Fibroblast of the aortic adventitia (primary cell): Measurements from ENCODE around the gene ZFAND2B. TPM values are rescaled to one million over a fixed set of nuclear protein-coding genes. Genes with fewer than 3 reads are reported as not detected.

ENCODE experiments used
- DNase-seq: peaks from one replicate; pipeline ENCODE4 v3.0.0-alpha.2; 2010; ENCODE audit warnings: low read depth
- H3K4me3 ChIP-seq: 2 replicates; pipeline ENCODE4 v1.5.1; 2011; ENCODE audit warnings: low read depth, mild to moderate bottlenecking, control low read depth, low read length, moderate library complexity
- total RNA-seq: library from RNA; depleted of rRNA; stranded (reverse); fragments of >200 nt; gene quantifications from 2 replicates; pipeline ENCODE4 v1.2.3, GENCODE V29; 2012; ENCODE audit warnings: low replicate concordance
- TF ChIP-seq, protein P1 (sequence below): IDR thresholded peaks from 2 replicates; pipeline ENCODE4 v1.5.1; 2011; ENCODE audit warnings: mild to moderate bottlenecking, low read length, control low read depth, inconsistent platforms; ENCODE audit not compliant: insufficient read depth

The ZFAND2B gene
- total RNA-seq, 1 donor, result 27.2 TPM

DNA sequence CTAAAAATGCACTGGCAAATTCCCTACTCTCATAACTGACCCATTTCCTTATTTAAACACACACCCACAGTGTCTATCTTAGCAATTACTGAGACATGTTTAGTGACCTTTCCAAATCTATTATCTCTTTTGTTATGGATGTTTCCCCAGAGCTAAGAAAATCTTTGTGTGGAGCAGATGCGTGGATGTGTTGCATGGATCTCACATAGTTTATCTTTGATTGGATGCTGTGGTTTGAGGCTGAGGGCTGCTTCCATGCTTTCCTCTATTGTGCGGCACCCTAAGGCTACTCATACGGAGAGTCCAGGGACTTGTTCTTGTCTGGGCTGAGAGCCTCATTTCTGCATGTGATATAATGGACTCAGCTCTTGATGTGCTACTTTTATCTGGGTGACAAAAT, 27.7 kb downstream of the ZFAND2B start:
- H3K4me3 ChIP-seq, result no peak overlapping the region
- no peak for DNase-seq
- TF ChIP-seq, protein P1, sequence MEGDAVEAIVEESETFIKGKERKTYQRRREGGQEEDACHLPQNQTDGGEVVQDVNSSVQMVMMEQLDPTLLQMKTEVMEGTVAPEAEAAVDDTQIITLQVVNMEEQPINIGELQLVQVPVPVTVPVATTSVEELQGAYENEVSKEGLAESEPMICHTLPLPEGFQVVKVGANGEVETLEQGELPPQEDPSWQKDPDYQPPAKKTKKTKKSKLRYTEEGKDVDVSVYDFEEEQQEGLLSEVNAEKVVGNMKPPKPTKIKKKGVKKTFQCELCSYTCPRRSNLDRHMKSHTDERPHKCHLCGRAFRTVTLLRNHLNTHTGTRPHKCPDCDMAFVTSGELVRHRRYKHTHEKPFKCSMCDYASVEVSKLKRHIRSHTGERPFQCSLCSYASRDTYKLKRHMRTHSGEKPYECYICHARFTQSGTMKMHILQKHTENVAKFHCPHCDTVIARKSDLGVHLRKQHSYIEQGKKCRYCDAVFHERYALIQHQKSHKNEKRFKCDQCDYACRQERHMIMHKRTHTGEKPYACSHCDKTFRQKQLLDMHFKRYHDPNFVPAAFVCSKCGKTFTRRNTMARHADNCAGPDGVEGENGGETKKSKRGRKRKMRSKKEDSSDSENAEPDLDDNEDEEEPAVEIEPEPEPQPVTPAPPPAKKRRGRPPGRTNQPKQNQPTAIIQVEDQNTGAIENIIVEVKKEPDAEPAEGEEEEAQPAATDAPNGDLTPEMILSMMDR, result no peak

DNA sequence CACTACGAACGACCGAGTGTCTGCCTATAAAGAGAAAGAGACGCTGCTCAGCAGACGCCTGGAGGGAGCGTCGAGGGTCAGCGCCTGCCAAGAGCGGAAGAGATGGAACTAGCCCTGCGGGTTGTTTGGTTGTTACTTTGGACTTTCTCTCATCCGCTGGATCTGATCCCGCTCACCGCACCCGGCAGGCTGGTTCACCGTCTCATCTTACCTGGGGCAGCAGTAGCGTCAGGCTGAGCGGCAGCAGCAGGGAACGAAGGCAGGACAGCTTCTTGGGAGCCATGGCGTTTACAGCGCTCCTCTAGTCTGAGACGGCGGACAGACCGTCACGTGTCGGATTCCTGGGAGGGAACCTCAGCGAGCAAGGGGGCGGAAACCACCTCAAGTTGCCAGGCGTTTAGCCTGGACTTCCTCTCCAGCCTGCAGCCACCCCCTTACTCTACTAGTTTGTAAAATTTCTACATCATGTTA, 36.7 kb downstream of the ZFAND2B start:
- peak; percentile 34 for DNase-seq
- TF ChIP-seq, protein P1, result no peak
- peak overlapping the region; percentile 49 for H3K4me3 ChIP-seq

DNA sequence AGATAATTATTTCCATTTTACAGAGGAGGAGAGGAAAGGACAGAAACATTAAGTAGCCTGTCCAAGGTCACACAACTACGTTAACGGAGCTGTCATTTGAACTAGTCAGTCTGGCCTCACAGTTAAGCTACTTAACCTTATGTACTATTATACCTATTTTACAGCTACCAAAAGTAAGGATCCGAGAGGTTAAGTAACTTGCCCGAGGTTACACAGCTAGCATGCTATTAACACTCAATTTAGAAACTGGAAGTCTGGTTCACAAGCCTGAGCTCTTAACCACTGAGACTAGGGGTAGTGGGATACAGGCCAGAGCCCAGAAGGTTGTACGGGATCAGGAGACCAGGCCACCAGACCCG, 38.2 kb downstream of the ZFAND2B start:
- TF ChIP-seq, protein P1, result no peak
- no peak for DNase-seq
- H3K4me3 ChIP-seq, result peak overlapping the region; percentile 98

DNA sequence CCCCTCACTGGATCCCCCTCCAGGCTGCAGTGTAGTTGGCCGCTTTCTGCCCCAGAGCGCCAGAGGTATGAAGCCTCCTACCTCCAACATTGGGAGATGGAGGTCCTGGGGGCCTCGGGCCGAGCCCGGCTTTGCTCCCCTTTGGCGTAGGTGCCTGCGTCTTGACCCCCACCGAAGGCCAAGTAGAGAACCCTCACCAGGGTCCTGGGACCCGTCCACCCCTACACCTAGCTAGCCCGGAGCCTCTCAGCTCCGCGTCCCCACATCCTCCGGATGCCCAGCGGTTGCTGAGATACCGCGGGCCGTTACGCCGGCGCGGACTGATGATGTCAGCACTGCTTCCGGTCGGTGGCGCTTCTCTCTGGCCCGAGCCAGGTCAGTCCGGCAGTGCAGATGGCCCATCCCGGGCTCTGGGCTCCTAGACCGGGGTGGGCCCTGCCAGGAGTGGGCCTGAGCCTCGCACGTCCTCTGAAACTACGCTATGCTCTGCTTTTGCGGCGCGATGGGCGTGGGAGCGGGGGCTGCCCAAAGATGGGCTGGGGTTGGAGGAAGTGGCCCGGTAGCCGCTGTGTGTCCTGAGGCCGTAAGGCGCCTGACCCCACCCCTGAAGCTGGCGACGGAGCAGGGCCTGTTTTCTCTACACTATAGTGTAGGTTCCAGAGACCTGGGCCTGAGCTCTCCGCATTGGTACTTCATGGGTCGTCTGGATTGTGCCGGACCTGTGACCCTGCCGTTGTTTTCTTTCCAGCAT, 38.7 kb downstream of the ZFAND2B start, which contains the start of the genes GLB1L and STK16:
Gene GLB1L, minus strand, starts transcription at position 297 of the 751 bp plus-strand sequence. CDS start 1,871 bp downstream, outside the sequence.
Gene STK16, plus strand, starts transcription at position 332 of the 751 bp plus-strand sequence. CDS start 521 bp downstream, outside the sequence.
- DNase-seq, result peak; percentile 93
- H3K4me3 ChIP-seq, result peak within 1 kb of the TSS; percentile 98
- TF ChIP-seq, protein P1, result no peak

DNA sequence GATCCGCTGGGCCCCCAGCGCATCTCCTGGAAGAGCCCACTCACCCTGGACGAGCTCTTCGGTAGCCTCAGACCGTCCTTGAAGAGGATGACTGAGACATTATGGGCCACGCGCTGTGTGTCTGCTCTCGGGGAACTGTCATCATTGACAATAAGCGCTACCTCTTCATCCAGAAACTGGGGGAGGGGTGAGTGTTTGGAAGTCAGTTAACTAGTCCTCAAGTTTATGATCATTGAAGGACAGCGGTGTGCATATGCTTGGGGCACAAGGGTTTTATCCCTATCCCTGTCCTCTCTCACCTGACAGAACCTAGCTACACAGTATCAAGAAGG, 39.3 kb downstream of the ZFAND2B start:
- TF ChIP-seq, protein P1, result no peak
- H3K4me3 ChIP-seq, result peak overlapping the region; percentile 98
- DNase-seq, result no peak

DNA sequence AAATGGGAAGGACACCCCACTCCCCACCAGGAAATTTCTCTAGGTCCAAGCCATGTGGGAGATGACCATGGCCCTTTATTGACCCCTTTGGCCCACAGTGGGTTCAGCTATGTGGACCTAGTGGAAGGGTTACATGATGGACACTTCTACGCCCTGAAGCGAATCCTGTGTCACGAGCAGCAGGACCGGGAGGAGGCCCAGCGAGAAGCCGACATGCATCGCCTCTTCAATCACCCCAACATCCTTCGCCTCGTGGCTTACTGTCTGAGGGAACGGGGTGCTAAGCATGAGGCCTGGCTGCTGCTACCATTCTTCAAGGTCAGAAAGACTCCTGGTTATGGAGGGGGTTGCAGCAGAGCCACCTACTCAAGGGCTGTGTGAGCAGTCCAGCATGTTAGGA, 40.0 kb downstream of the ZFAND2B start:
- TF ChIP-seq, protein P1, result no peak
- DNase-seq, result no peak
- peak overlapping the region; percentile 98 for H3K4me3 ChIP-seq
